22Rv1 (cell line): ENCODE results near the gene SREBF1.

Source experiments
- ZFX ChIP-seq: fragments of 450-650 bp; IDR thresholded peaks from 2 replicates; pipeline ENCODE4 v1.6.1; 2017; ENCODE audit warnings: antibody characterized with exemption, borderline replicate concordance
- TF ChIP-seq, protein P1 (sequence below): fragments of 450-650 bp; IDR thresholded peaks from 2 replicates; pipeline ENCODE4 v1.5.1; 2017; ENCODE audit warnings: mild to moderate bottlenecking

DNA sequence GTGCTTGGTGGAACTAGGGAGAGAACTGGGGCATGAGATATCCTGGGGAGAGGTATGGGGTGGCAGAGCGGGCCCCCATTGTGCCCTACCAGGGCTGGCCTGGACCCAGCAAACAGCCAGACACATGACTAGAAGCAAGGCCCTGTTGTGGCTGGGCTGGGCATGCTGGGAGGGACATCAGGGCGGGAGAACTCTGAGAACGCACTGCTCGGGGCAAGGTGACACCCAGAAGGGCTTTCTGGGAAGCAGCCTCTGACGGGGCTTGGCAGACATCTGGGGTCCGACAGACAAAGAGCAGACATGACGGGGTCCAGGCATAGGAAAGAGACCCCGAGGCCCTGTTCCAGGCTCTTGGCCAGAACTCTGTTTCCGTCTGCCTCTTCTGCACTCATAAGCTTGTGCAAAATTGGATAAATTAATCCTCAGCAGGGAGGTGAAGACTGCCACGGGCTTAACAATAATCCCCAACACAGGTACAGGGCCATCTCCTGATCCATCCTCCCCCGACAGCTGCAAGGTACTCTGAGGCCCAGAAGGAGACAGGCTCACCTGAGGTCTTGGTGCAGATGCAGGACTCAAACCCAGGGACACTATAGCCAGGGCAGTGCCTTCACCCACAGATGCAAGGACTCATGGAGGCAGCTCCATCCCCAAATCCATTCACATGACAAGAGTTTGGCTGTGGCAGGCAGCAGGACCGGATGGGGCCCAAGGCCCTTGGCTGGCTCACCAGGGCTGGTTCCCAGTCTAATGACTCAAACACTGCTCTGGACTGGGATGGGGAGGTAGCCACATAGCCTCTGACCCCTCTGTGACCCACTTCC is 5.4 kb downstream of the SREBF1 start:
- TF ChIP-seq, protein P1, sequence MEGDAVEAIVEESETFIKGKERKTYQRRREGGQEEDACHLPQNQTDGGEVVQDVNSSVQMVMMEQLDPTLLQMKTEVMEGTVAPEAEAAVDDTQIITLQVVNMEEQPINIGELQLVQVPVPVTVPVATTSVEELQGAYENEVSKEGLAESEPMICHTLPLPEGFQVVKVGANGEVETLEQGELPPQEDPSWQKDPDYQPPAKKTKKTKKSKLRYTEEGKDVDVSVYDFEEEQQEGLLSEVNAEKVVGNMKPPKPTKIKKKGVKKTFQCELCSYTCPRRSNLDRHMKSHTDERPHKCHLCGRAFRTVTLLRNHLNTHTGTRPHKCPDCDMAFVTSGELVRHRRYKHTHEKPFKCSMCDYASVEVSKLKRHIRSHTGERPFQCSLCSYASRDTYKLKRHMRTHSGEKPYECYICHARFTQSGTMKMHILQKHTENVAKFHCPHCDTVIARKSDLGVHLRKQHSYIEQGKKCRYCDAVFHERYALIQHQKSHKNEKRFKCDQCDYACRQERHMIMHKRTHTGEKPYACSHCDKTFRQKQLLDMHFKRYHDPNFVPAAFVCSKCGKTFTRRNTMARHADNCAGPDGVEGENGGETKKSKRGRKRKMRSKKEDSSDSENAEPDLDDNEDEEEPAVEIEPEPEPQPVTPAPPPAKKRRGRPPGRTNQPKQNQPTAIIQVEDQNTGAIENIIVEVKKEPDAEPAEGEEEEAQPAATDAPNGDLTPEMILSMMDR = no peak
- TF ChIP-seq ZFX = no peak
